OCI-LY1 (cell line): ENCODE results near the gene ZP1.

Experiments used
- H2AFZ ChIP-seq: fragments of 200-600 bp; sonication (generic), shearing (Covaris generic); 2 replicates; pipeline ENCODE4 v1.6.0; 2014; ENCODE audit warnings: antibody characterized with exemption, mild to moderate bottlenecking, low read length
- H3F3A ChIP-seq: fragments of 200-600 bp; sonication (generic), shearing (Covaris generic); 2 replicates; pipeline ENCODE4 v1.6.0; 2014; ENCODE audit warnings: mild to moderate bottlenecking, antibody characterized with exemption, low read length, moderate library complexity; ENCODE audit not compliant: insufficient read depth
- H3K27ac ChIP-seq: fragments of 200-600 bp; sonication (generic); 2 replicates; pipeline ENCODE4 v1.5.1; 2014; ENCODE audit warnings: low read length, mixed run types, mild to moderate bottlenecking, low read depth; ENCODE audit not compliant: poor library complexity, severe bottlenecking
- H3K27me3 ChIP-seq: fragments of 200-600 bp; sonication (generic); 2 replicates; pipeline ENCODE4 v1.6.0; 2014; ENCODE audit warnings: antibody characterized with exemption, mild to moderate bottlenecking, low read length, moderate library complexity; ENCODE audit not compliant: insufficient read depth
- H3K36me3 ChIP-seq: fragments of 200-600 bp; sonication (generic); 2 replicates; pipeline ENCODE4 v1.6.1; 2014; ENCODE audit warnings: mild to moderate bottlenecking, antibody characterized with exemption, low read length, moderate library complexity, mixed read lengths; ENCODE audit not compliant: insufficient read depth
- H3K4me1 ChIP-seq: fragments of 200-600 bp; sonication (generic); 2 replicates; pipeline ENCODE4 v1.5.1; 2014; ENCODE audit warnings: mild to moderate bottlenecking, low read length, moderate library complexity; ENCODE audit not compliant: insufficient read depth, severe bottlenecking
- H3K4me2 ChIP-seq: fragments of 200-600 bp; sonication (generic), shearing (Covaris generic); 2 replicates; pipeline ENCODE4 v1.6.1; 2014; ENCODE audit warnings: low read length
- H3K4me3 ChIP-seq: fragments of 200-600 bp; sonication (generic); 2 replicates; pipeline ENCODE4 v1.5.1; 2014; ENCODE audit warnings: low read length, low read depth, mild to moderate bottlenecking, mixed read lengths; ENCODE audit not compliant: poor library complexity, severe bottlenecking
- H3K79me2 ChIP-seq: fragments of 200-600 bp; shearing (Covaris generic); 2 replicates; pipeline ENCODE4 v1.6.1; 2016; ENCODE audit warnings: mixed run types, low read length, mixed read lengths; ENCODE audit not compliant: insufficient read depth
- H3K9ac ChIP-seq: fragments of 200-600 bp; sonication (generic), shearing (Covaris generic); 2 replicates; pipeline ENCODE4 v1.6.1; 2014; ENCODE audit warnings: mild to moderate bottlenecking, low read length, mixed read lengths
- H3K9me2 ChIP-seq: fragments of 200-600 bp; sonication (generic), shearing (Covaris generic); 2 replicates; pipeline ENCODE4 v1.6.1; 2014; ENCODE audit warnings: low read depth, mild to moderate bottlenecking, low read length, mixed read lengths
- H3K9me3 ChIP-seq: fragments of 200-600 bp; shearing (Covaris generic); 2 replicates; pipeline ENCODE4 v1.6.1; 2014; ENCODE audit warnings: low read length, mixed read lengths
- H4K20me1 ChIP-seq: fragments of 200-600 bp; sonication (generic), shearing (Covaris generic); 2 replicates; pipeline ENCODE4 v1.6.0; 2016; ENCODE audit warnings: mild to moderate bottlenecking, low read length; ENCODE audit not compliant: insufficient read depth
- CTCF ChIP-seq: fragments of 200-600 bp; sonication (generic), shearing (Covaris generic); IDR thresholded peaks from 2 replicates; pipeline ENCODE4 v1.5.1; 2017; ENCODE audit warnings: mild to moderate bottlenecking, antibody characterized with exemption, low read length, moderate library complexity, mixed read lengths
- EZH2 ChIP-seq: fragments of 200-600 bp; sonication (generic), shearing (Covaris generic); IDR thresholded peaks from 2 replicates; pipeline ENCODE4 v1.8.0; 2017; ENCODE audit warnings: borderline replicate concordance, mixed run types, mild to moderate bottlenecking, antibody characterized with exemption, low read length, moderate library complexity, mixed read lengths

The ZP1 gene

GRCh38 chr11:60921777-60922335 is 54.5 kb downstream of the ZP1 start:
- Histone ChIP-seq H3K9ac (no peak overlapping the region), H3K9me3 (no peaks in the 10 kb centered on the region), H3K79me2 (peaks cover 5% of the 10 kb centered on the region; the same call in 1 of the 2 replicates), H3K4me2 (no peak overlapping the region), H3K4me1 (peaks cover 23% of the 10 kb centered on the region), H3K4me3 (no peak overlapping the region), H4K20me1 (no peaks in the 10 kb centered on the region), H3K9me2 (no peaks in the 10 kb centered on the region), H3K27ac (no peak overlapping the region), H2AFZ (no peak overlapping the region), H3K36me3 (peaks cover 57% of the 10 kb centered on the region), H3K27me3 (0 out of 2 replicates have a peak, but pooled peaks cover 4% of the 10 kb centered on the region), H3F3A (no peaks in the 10 kb centered on the region)
- TF ChIP-seq EZH2, result no peak
- TF ChIP-seq CTCF, result no peak

GRCh38 chr11:60922906-60923305 is 55.6 kb downstream of the ZP1 start:
- no peak overlapping the region for H2AFZ ChIP-seq
- H3K27ac ChIP-seq, result no peak overlapping the region
- H4K20me1 ChIP-seq, result no peaks in the 10 kb centered on the region
- H3K36me3 ChIP-seq, result peaks cover 50% of the 10 kb centered on the region
- H3K79me2 ChIP-seq, result no peaks in the 10 kb centered on the region
- 0 out of 2 replicates have a peak, but pooled peaks cover 4% of the 10 kb centered on the region for H3K27me3 ChIP-seq
- no peak overlapping the region for H3K4me3 ChIP-seq
- TF ChIP-seq EZH2 (no peak), CTCF (no peak)
- no peaks in the 10 kb centered on the region for H3K9me2 ChIP-seq
- no peaks in the 10 kb centered on the region for H3K9me3 ChIP-seq
- no peaks in the 10 kb centered on the region for H3F3A ChIP-seq
- H3K9ac ChIP-seq, result no peak overlapping the region
- H3K4me1 ChIP-seq, result peaks cover 23% of the 10 kb centered on the region
- H3K4me2 ChIP-seq, result no peak overlapping the region

- H3K36me3 ChIP-seq, result peaks cover 50% of the 10 kb centered on the region
- TF ChIP-seq EZH2 (no peak), CTCF (no peak)
- no peaks in the 10 kb centered on the region for H4K20me1 ChIP-seq
- H3K4me1 ChIP-seq, result peaks cover 23% of the 10 kb centered on the region
- H2AFZ ChIP-seq, result no peak overlapping the region
- H3K9me2 ChIP-seq, result no peaks in the 10 kb centered on the region
- H3K4me2 ChIP-seq, result no peak overlapping the region
- H3K4me3 ChIP-seq, result no peak overlapping the region
- no peak overlapping the region for H3K9ac ChIP-seq
- H3K27ac ChIP-seq, result no peak overlapping the region
- no peaks in the 10 kb centered on the region for H3K9me3 ChIP-seq
- 0 out of 2 replicates have a peak, but pooled peaks cover 4% of the 10 kb centered on the region for H3K27me3 ChIP-seq
- H3F3A ChIP-seq, result no peaks in the 10 kb centered on the region
- H3K79me2 ChIP-seq, result no peaks in the 10 kb centered on the region
Observed at GRCh38 chr11:60923326-60923725, 56.0 kb downstream of the ZP1 start.
